GM10248 (cell line): Measurements from ENCODE around the gene ASB10.

Experiments used
- CTCF ChIA-PET: fragments of 300-600 bp; sonication (Branson Sonifier 250); formaldehyde crosslinking; extraction: SDS; loops from one replicate; lab custom pipeline; 2021; ENCODE audit warnings: antibody characterized with exemption; lab: Yijun Ruan, JAX
- POLR2A ChIA-PET: fragments of 350-650 bp; sonication (Branson Sonifier 250); formaldehyde crosslinking; extraction: SDS; loops from one replicate; lab custom pipeline; 2020; ENCODE audit warnings: antibody characterized with exemption; lab: Yijun Ruan, JAX
- DNase-seq: peaks from one replicate; pipeline ENCODE4 v3.0.0; 2012; ENCODE audit errors: extremely low spot score
- TF ChIP-seq, protein P1 (sequence below): IDR thresholded peaks from 2 replicates; pipeline ENCODE4 v1.5.1; 2012; ENCODE audit warnings: mild to moderate bottlenecking, low read depth; ENCODE audit errors: extremely low read depth, missing control alignments, control extremely low read depth

ASB10 gene

DNA sequence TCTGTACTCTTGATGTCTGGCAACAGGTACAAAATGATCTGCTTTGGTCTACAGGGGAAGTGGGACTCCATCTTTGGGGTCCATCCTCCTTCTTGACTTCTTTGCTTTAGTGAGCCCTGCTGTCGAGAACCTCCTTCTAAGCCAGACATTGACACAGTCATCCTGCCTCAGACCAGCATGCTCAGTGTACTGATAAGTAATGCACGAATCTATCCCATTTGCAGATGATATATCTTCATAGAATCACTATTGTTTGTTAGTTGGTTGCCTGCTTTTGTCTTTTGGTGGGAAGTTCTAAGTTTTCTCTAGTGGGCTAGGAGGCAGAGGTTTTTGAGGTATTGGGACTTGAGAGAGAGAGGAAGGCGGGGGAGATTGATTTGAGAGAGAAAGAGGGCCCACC is 14.3 kb upstream of the ASB10 start:
- TF ChIP-seq, protein P1, sequence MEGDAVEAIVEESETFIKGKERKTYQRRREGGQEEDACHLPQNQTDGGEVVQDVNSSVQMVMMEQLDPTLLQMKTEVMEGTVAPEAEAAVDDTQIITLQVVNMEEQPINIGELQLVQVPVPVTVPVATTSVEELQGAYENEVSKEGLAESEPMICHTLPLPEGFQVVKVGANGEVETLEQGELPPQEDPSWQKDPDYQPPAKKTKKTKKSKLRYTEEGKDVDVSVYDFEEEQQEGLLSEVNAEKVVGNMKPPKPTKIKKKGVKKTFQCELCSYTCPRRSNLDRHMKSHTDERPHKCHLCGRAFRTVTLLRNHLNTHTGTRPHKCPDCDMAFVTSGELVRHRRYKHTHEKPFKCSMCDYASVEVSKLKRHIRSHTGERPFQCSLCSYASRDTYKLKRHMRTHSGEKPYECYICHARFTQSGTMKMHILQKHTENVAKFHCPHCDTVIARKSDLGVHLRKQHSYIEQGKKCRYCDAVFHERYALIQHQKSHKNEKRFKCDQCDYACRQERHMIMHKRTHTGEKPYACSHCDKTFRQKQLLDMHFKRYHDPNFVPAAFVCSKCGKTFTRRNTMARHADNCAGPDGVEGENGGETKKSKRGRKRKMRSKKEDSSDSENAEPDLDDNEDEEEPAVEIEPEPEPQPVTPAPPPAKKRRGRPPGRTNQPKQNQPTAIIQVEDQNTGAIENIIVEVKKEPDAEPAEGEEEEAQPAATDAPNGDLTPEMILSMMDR = no peak
- CTCF ChIA-PET = no interaction called here
- DNase-seq = no peak
- POLR2A ChIA-PET = no interaction called here

DNA sequence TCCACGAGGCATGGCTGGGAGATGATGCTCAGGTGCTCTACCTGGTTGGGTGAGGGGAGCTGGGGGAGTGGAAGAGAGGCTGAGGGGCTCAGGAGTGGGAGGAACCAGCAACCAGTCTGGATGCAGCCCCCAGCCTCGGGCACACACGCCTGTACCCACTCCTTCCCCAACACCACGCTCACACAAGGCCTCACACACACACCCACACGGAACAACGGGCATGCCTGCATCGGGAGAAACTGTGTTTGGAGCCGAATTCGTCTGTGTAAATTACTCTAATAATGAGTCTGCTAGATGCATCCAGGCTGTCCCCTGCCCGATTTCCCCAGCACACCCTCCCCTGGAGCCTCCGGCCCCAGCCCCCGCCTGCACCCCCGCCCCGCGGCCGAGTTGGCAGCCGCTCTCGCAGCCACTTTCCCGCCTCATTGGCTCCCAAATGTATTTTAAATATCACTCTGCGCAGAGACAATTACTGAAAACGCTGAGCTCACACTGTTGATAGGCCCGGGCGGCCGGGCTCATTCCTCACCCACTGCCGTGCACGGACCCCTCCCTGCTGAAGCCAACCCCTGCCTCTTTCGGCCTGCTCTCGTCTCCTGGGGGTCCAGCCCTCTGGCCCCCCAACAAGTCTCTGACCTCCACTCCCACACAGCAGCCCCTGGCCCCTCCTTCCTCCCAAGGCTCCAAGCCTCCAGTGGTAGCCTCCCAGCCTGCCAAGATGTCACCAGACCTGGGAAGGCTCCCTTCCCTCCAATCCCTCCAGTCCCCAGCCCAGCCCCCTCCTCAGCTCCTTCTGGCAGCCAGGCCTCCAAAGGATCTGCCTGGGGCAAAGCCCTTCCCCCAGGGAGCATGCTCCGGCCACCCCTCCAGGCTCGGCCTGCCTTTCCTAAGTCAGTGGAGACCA is 12.1 kb upstream of the ASB10 start:
- TF ChIP-seq, protein P1 = no peak
- CTCF ChIA-PET = no interaction called here
- POLR2A ChIA-PET = no interaction called here
- no peak for DNase-seq

GRCh38 chr7:151197932-151198331 is 10.9 kb upstream of the ASB10 start:
- POLR2A ChIA-PET = no interaction called here
- CTCF ChIA-PET = no interaction called here

GRCh38 chr7:151195616-151196450 is 8.8 kb upstream of the ASB10 start:
- no peak for DNase-seq
- ChIA-PET POLR2A (no interaction called here), CTCF (interaction anchor here (0.6 to 1.2 kb wide), 2 partner anchors 24 to 49 kb away, joined by 3 read pairs; no protein-coding TSS in a partner anchor)
- TF ChIP-seq, protein P1 = no peak

More at GRCh38 chr7:151197932-151198331, 10.9 kb upstream of the ASB10 start:
- no peak for DNase-seq
- TF ChIP-seq, protein P1 = no peak

- ChIA-PET CTCF (interaction anchor here (1.0 to 1.2 kb wide), 2 partner anchors 26 to 50 kb away, joined by 3 read pairs; no protein-coding TSS in a partner anchor), POLR2A (no interaction called here)
- DNase-seq = no peak
- TF ChIP-seq, protein P1 = no peak
These were observed 7.1 kb upstream of the ASB10 start for GRCh38 chr7:151194188-151194587.
